Ramos (cell line): ENCODE results near the gene ADAM19.

Experiments
- in situ Hi-C: fragments of 300-500 bp; cut with MboI; formaldehyde crosslinking; loops from one replicate; pipeline ENCODE4 v1.14.3; 2022; ENCODE audit warnings: low sequenced_read_pairs; ENCODE audit not compliant: unreplicated experiment

The ADAM19 gene

GRCh38 chr5:157523976-157524375, 51.6 kb downstream of the ADAM19 start:
- in situ Hi-C loops: no loop called here

- in situ Hi-C loops: no loop called here
Observed at GRCh38 chr5:157521704-157522029, 53.9 kb downstream of the ADAM19 start.

GRCh38 chr5:157520911-157521703, 54.5 kb downstream of the ADAM19 start:
- in situ Hi-C loops: no loop called here

GRCh38 chr5:157519579-157520253, 55.9 kb downstream of the ADAM19 start:
- in situ Hi-C loops: no loop called here

- in situ Hi-C loops: no loop called here
Observed at GRCh38 chr5:157518963-157519362, 56.6 kb downstream of the ADAM19 start.

- in situ Hi-C loops: no loop called here
Observed at GRCh38 chr5:157516626-157517325, 58.8 kb downstream of the ADAM19 start.

- in situ Hi-C loops: no loop called here
Observed at GRCh38 chr5:157516006-157516405, 59.6 kb downstream of the ADAM19 start.

GRCh38 chr5:157514974-157515373, 60.6 kb downstream of the ADAM19 start:
- in situ Hi-C loops: no loop called here

GRCh38 chr5:157513182-157513581, 62.4 kb downstream of the ADAM19 start:
- in situ Hi-C loops: no loop called here

GRCh38 chr5:157511651-157512644, 63.6 kb downstream of the ADAM19 start:
- in situ Hi-C loops: no loop called here

GRCh38 chr5:157510682-157511081, 64.9 kb downstream of the ADAM19 start:
- in situ Hi-C loops: no loop called here

- in situ Hi-C loops: no loop called here
Observed at GRCh38 chr5:157509587-157509986, 66.0 kb downstream of the ADAM19 start.

- in situ Hi-C loops: no loop called here
Observed at GRCh38 chr5:157509093-157509492, 66.5 kb downstream of the ADAM19 start.

- in situ Hi-C loops: no loop called here
Observed at GRCh38 chr5:157506981-157507780, 68.4 kb downstream of the ADAM19 start.

GRCh38 chr5:157506066-157506590, 69.4 kb downstream of the ADAM19 start:
- in situ Hi-C loops: no loop called here

GRCh38 chr5:157505496-157505895, 70.1 kb downstream of the ADAM19 start:
- in situ Hi-C loops: no loop called here

- in situ Hi-C loops: no loop called here
Observed at GRCh38 chr5:157504053-157504452, 71.5 kb downstream of the ADAM19 start.

- in situ Hi-C loops: no loop called here
Observed at GRCh38 chr5:157502143-157502647, 73.4 kb downstream of the ADAM19 start.
